Mesothelial cell of epicardium (in vitro differentiated cells): ENCODE results near the gene SLC25A11. TPM values are rescaled to one million over a fixed set of nuclear protein-coding genes. Genes with fewer than 3 reads are reported as not detected.

Experiments
- DNase-seq, 2 experiments: peaks; one replicate each; pipeline ENCODE4 v3.0.0; 2021; ENCODE audit warnings: low spot score in 2 of 2; ENCODE audit not compliant: unreplicated experiment in 2 of 2
- H3K27ac Mint-ChIP-seq: 2 replicates; pipeline ENCODE4 v1.8.0; 2021; ENCODE audit warnings: mixed read lengths
- H3K27me3 Mint-ChIP-seq: 2 replicates; pipeline ENCODE4 v1.8.0; 2021; ENCODE audit warnings: low read depth, mixed read lengths
- H3K36me3 Mint-ChIP-seq: 2 replicates; pipeline ENCODE4 v1.8.0; 2021; ENCODE audit warnings: mixed read lengths
- H3K4me1 Mint-ChIP-seq: 2 replicates; pipeline ENCODE4 v1.8.0; 2021; ENCODE audit warnings: mixed read lengths
- H3K4me3 Mint-ChIP-seq: 2 replicates; pipeline ENCODE4 v1.8.0; 2021; ENCODE audit warnings: mild to moderate bottlenecking, moderate library complexity, mixed read lengths
- H3K9me3 Mint-ChIP-seq: 2 replicates; pipeline ENCODE4 v1.8.0; 2021; ENCODE audit warnings: mixed read lengths
- total RNA-seq: library from RNA; stranded (reverse); gene quantifications from 3 replicates; pipeline ENCODE4 v1.2.1, GENCODE V29; 2021
- TF ChIP-seq, protein P1 (sequence below): fragments of 200-600 bp; sonication (generic); IDR thresholded peaks from one replicate; pipeline ENCODE4 v1.5.0; 2021; ENCODE audit warnings: antibody characterized with exemption; ENCODE audit not compliant: unreplicated experiment

Gene SLC25A11
- total RNA-seq, 1 donor from 2014 or later: 53.9 TPM

- Mint-ChIP-seq H3K27me3 (no peaks in the 10 kb centered on the region), H3K4me3 (peak overlapping the region; percentile 87), H3K9me3 (no peaks in the 10 kb centered on the region), H3K27ac (peak overlapping the region; percentile 99), H3K36me3 (peaks cover 10% of the 10 kb centered on the region), H3K4me1 (peaks cover 36% of the 10 kb centered on the region)
- DNase-seq: peak in 1 of 2 experiments; percentile 43
- TF ChIP-seq, protein P1, sequence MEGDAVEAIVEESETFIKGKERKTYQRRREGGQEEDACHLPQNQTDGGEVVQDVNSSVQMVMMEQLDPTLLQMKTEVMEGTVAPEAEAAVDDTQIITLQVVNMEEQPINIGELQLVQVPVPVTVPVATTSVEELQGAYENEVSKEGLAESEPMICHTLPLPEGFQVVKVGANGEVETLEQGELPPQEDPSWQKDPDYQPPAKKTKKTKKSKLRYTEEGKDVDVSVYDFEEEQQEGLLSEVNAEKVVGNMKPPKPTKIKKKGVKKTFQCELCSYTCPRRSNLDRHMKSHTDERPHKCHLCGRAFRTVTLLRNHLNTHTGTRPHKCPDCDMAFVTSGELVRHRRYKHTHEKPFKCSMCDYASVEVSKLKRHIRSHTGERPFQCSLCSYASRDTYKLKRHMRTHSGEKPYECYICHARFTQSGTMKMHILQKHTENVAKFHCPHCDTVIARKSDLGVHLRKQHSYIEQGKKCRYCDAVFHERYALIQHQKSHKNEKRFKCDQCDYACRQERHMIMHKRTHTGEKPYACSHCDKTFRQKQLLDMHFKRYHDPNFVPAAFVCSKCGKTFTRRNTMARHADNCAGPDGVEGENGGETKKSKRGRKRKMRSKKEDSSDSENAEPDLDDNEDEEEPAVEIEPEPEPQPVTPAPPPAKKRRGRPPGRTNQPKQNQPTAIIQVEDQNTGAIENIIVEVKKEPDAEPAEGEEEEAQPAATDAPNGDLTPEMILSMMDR: no peak
Measured at GRCh38 chr17:4940555-4941318, 891 bp upstream of the SLC25A11 start.

- TF ChIP-seq, protein P1: no peak
- peaks cover 29% of the 10 kb centered on the region for H3K4me1 Mint-ChIP-seq
- no peaks in the 10 kb centered on the region for H3K9me3 Mint-ChIP-seq
- peak overlapping the region; percentile 87 for H3K4me3 Mint-ChIP-seq
- peak overlapping the region; percentile 91 for H3K27ac Mint-ChIP-seq
- H3K36me3 Mint-ChIP-seq: peaks cover 2% of the 10 kb centered on the region
- no peaks in the 10 kb centered on the region for H3K27me3 Mint-ChIP-seq
- DNase-seq: no peak
Measured at GRCh38 chr17:4939546-4939795, 375 bp downstream of the SLC25A11 start.

- Mint-ChIP-seq H3K9me3 (no peaks in the 10 kb centered on the region), H3K4me1 (peaks cover 34% of the 10 kb centered on the region), H3K27me3 (no peaks in the 10 kb centered on the region), H3K4me3 (peak overlapping the region; percentile 87), H3K36me3 (peaks cover 2% of the 10 kb centered on the region), H3K27ac (peak overlapping the region; percentile 91)
- TF ChIP-seq, protein P1: no peak
- no peak for DNase-seq
Measured at GRCh38 chr17:4938688-4939545, 929 bp downstream of the SLC25A11 start.

DNA sequence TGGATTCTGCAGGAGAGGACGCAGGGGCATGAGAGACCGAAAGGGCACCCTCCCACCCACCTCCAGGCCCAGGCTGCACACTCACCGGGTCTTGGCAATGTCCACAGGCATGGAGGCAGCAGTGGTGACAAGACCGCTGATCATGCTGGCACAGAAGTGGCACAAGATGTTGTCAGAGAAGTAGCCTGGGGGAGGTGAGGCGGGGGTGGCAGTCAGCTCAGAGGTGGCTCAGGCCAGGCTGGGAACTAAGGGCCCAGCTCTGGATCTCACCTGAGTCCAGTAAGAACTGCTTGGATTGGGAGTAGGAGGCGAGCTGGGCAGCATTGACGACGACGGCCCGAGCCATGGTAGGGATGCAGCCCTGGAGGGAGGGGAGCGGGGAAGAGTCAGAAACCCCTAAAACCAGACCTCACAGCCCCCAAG is 1.8 kb downstream of the SLC25A11 start:
- DNase-seq: no peak
- H3K27ac Mint-ChIP-seq: peak overlapping the region; percentile 91
- H3K36me3 Mint-ChIP-seq: peaks cover 2% of the 10 kb centered on the region

DNA sequence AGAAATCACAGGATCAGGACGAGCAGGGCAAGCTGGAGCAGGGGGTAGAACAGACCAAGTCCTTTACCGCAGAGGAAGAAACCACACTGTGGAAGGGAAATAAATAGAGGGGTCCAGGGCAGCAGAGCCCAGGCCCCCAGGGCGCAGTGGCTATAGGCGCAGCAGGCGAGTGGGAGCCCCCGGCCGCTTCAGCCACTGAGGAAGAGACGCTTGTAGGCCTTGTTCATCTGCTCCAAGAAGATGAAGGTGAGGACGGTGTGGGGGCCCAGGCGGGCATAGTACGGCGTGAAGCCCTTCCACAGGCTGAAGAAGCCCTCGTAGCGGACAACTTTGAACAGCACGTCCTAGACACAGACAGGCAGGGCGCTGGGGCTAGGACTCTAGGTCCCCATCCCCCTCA is 2.3 kb downstream of the SLC25A11 start:
- no peaks in the 10 kb centered on the region for H3K27me3 Mint-ChIP-seq
- peaks cover 36% of the 10 kb centered on the region for H3K4me1 Mint-ChIP-seq
- H3K4me3 Mint-ChIP-seq: peak overlapping the region; percentile 10
- peaks cover 2% of the 10 kb centered on the region for H3K36me3 Mint-ChIP-seq
- DNase-seq: no peak
- H3K27ac Mint-ChIP-seq: no peak overlapping the region
- H3K9me3 Mint-ChIP-seq: no peaks in the 10 kb centered on the region
- TF ChIP-seq, protein P1: no peak

More for the DNA sequence above, 1.8 kb downstream of the SLC25A11 start:
- TF ChIP-seq, protein P1: no peak
- Mint-ChIP-seq H3K27me3 (no peaks in the 10 kb centered on the region), H3K4me3 (peak overlapping the region; percentile 87), H3K4me1 (peaks cover 36% of the 10 kb centered on the region), H3K9me3 (no peaks in the 10 kb centered on the region)
